Stomach (tissue), 9 donors: Measurements from ENCODE around the gene SIX6. TPM values are rescaled to one million over a fixed set of nuclear protein-coding genes. Genes with fewer than 3 reads are reported as not detected.

Source experiments
- DNase-seq, 2 donors: peaks; one replicate each; pipeline versions ENCODE4 v3.0.0 to v3.0.0-alpha.2; 2013 to 2019
- H3K27ac ChIP-seq, 5 donors: fragments of 200-600 bp in 4 of 5; sonication (generic) in 4 of 5; one replicate each; pipeline ENCODE4 v1.5.1; 2013 to 2019; ENCODE audit warnings: mild to moderate bottlenecking in 1 of 5, moderate library complexity in 1 of 5
- H3K27me3 ChIP-seq, 3 donors: fragments of 200-600 bp; sonication (generic); one replicate each; pipeline ENCODE4 v1.5.1; 2017 to 2019; ENCODE audit warnings: mixed run types in 1 of 3
- H3K36me3 ChIP-seq, 4 donors: fragments of 200-600 bp; sonication (generic); 1 replicate in 3 of 4; 2 replicates in 1 of 4; pipeline ENCODE4 v1.5.1; 2016 to 2019
- H3K4me1 ChIP-seq, 4 donors: fragments of 200-600 bp; sonication (generic); one replicate each; pipeline ENCODE4 v1.5.1; 2016 to 2019
- H3K4me3 ChIP-seq, 4 donors: fragments of 200-600 bp; sonication (generic) in 3 of 4; one replicate each; pipeline ENCODE4 v1.5.1; 2016 to 2019; ENCODE audit warnings: mild to moderate bottlenecking in 1 of 4
- H3K9me3 ChIP-seq, 4 donors: fragments of 200-600 bp; sonication (generic); one replicate each; pipeline ENCODE4 v1.5.1; 2016 to 2019
- EP300 ChIP-seq: sonication (generic); formaldehyde crosslinking; IDR thresholded peaks from one replicate; pipeline ENCODE4 v1.6.1; 2017; ENCODE audit warnings: antibody characterized with exemption
- POLR2A ChIP-seq, 4 donors: fragments of 450-650 bp; IDR thresholded peaks; one replicate each; pipeline ENCODE4 v1.6.1; 2016; ENCODE audit warnings: antibody characterized with exemption in 4 of 4, control low read depth in 2 of 4, mild to moderate bottlenecking in 1 of 4, moderate library complexity in 1 of 4
- POLR2AphosphoS5 ChIP-seq, 3 donors: sonication (generic); formaldehyde crosslinking; IDR thresholded peaks; one replicate each; pipeline ENCODE4 v1.6.1; 2016; ENCODE audit warnings: antibody characterized with exemption in 3 of 3
- WGBS, 5 donors: extraction: QIAGEN DNeasy Blood & Tissue Kit in 3 of 5; methylation state at CpG; one replicate each; pipeline versions ENCODE4 v1.1.5 to v1.1.7; 2013 to 2018; 5-methylcytosine and 5-hydroxymethylcytosine counted together
- intact Hi-C: fragments of 100-400 bp; cut with DNase I; formaldehyde crosslinking; loops from one replicate; pipeline ENCODE4 v1.15.1; 2023; ENCODE audit warnings: low total_unique reads
- polyA plus RNA-seq, 3 donors: library from polyadenylated mRNA; stranded (reverse); fragments of 200-250 nt; gene quantifications; one replicate each; pipeline ENCODE4 v1.2.3, GENCODE V29; 2013
- total RNA-seq, 5 donors: library from RNA; depleted of rRNA; stranded (reverse); fragments of >200 nt; gene quantifications; one replicate each; pipeline versions ENCODE4 v1.1.0 to v1.2.3, GENCODE V29; 2014 to 2016
- TF ChIP-seq, protein P1 (sequence below), 7 experiments: fragments of 450-650 bp in 4 of 7; fragments of 200-600 bp in 3 of 7; sonication (generic) in 3 of 7; IDR thresholded peaks; one replicate each; pipeline ENCODE4 v1.5.1; 2016 to 2019; ENCODE audit warnings: antibody characterized with exemption in 7 of 7, control low read depth in 2 of 7, mild to moderate bottlenecking in 1 of 7
- donor health status: healthy with polysubstance abuse.
- donor health status: Bipolar disorder and iron deficiency.
- donor health status: healthy.

Gene SIX6
- total and polyA plus RNA-seq, 8 donors: not detected

DNA sequence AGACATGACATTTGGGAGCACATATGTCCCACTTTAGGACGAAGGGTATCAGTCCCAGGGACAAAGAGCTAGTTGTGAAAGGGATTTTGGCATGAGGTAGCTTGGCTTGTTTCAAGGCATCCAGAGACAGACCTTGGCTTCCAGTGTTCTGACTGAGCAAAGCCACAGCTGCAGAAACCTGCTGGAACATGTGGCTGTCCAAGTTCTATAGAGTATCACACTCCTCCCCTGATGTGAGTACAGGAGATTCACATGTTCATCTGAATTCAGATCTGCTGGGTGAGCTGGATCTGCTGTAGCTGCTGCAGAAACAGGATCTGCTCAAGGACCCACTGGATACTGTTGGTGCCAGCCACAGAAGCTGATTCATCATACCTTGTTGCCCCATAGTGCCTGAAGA lies 13.0 kb upstream of the SIX6 start:
- H3K9me3 ChIP-seq: no peaks in the 10 kb centered on the region
- no peak for DNase-seq
- H3K4me1 ChIP-seq: no peaks in the 10 kb centered on the region
- H3K27me3 ChIP-seq: peaks cover 0 to 54% (median 8%) of the 10 kb centered on the region in 3 donors
- TF ChIP-seq POLR2AphosphoS5 (IDR thresholded peaks at IDR 0.05): no peak
- TF ChIP-seq, protein P1, sequence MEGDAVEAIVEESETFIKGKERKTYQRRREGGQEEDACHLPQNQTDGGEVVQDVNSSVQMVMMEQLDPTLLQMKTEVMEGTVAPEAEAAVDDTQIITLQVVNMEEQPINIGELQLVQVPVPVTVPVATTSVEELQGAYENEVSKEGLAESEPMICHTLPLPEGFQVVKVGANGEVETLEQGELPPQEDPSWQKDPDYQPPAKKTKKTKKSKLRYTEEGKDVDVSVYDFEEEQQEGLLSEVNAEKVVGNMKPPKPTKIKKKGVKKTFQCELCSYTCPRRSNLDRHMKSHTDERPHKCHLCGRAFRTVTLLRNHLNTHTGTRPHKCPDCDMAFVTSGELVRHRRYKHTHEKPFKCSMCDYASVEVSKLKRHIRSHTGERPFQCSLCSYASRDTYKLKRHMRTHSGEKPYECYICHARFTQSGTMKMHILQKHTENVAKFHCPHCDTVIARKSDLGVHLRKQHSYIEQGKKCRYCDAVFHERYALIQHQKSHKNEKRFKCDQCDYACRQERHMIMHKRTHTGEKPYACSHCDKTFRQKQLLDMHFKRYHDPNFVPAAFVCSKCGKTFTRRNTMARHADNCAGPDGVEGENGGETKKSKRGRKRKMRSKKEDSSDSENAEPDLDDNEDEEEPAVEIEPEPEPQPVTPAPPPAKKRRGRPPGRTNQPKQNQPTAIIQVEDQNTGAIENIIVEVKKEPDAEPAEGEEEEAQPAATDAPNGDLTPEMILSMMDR (IDR thresholded peaks at IDR 0.05): no peak
- TF ChIP-seq POLR2A (IDR thresholded peaks at IDR 0.05): no peak
- no peak for TF ChIP-seq EP300
- no peak overlapping the region for H3K4me3 ChIP-seq
- 42 to 78% (median 60%) methylated on average over 1 of the region's 1 CpG for WGBS, 5 donors
- intact Hi-C loops: no loop called here
- H3K27ac ChIP-seq: no peak overlapping the region
- H3K36me3 ChIP-seq: no peaks in the 10 kb centered on the region

DNA sequence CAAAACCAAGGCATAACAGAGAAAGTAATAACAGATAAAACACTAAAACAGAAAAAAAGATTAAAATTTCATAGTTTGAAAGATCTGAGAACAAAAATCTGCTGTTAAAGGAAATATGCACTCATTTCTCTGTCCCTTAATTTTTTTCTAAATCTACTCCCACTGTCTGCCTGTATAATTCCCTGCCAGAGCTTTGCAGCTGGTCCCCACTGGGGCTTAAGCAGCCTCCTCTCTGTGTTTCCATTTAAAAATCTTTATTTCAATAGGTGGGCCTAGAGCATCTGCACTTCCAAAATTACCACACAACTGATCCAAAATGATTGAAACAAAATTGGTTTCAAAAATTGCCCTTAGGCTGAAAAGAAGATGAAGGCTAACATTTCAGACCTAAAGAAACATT lies 6.4 kb upstream of the SIX6 start:
- Histone ChIP-seq H3K27me3 (peaks cover 12 to 68% (median 41%) of the 10 kb centered on the region in 3 donors), H3K36me3 (no peaks in the 10 kb centered on the region), H3K4me3 (no peak overlapping the region), H3K27ac (no peak overlapping the region), H3K9me3 (peaks cover 0 to 9% (median 0%) of the 10 kb centered on the region in 4 donors), H3K4me1 (peaks cover 0 to 14% (median 3%) of the 10 kb centered on the region in 4 donors)
- DNase-seq: no peak
- TF ChIP-seq, protein P1 (IDR thresholded peaks at IDR 0.05): no peak
- TF ChIP-seq EP300 (no peak), POLR2A (IDR thresholded peaks at IDR 0.05) (no peak), POLR2AphosphoS5 (IDR thresholded peaks at IDR 0.05) (no peak)
- intact Hi-C loops: no loop called here

DNA sequence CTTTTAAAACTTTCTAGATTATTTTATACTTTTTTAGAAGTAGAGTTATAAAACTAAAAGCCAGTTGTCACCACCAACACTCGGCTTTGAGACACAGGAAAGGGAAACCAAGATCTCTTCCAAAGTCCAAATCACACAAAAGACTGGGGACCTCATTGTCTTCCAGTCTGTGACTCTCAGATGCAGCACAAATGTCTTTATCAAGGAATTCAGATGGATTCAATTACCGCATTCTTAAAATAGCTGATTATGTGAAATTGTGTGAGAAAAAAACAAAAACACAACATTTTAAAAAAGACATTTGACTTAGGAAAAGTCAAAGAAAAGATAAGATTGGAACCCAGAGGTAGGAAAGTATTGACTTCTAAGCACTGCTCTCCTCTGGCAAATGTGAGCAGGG lies 3.5 kb upstream of the SIX6 start:
- WGBS, 5 donors: 11 to 18% (median 17%) methylated on average over 2 of the region's 2 CpGs
- no peak for DNase-seq

DNA sequence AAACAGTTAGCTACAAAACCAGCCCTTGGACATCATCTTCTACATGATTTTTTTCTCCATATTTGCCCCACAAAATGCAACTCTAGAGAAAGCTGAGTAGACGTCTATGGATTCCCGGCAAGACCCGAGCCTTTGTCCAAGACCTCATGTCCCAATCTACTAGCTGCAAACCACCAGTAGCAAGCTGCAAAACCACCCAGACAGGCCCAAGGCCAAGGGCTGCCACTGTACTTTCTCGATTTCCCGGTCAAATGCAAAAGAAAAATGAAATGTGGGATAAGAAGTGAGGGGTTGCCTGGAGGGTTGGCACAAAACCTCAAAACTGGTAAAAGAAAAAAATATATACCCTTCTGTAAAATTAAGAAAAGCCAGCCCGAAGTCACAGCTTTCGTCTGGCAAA lies 2.9 kb upstream of the SIX6 start:
- no peak overlapping the region for H3K27ac ChIP-seq
- no peak overlapping the region for H3K4me3 ChIP-seq
- intact Hi-C loops: no loop called here
- peaks cover 0 to 24% (median 0%) of the 10 kb centered on the region in 4 donors for H3K9me3 ChIP-seq
- TF ChIP-seq, protein P1 (IDR thresholded peaks at IDR 0.05): no peak
- TF ChIP-seq EP300: no peak
- no peak for TF ChIP-seq POLR2A (IDR thresholded peaks at IDR 0.05)
- no peak for TF ChIP-seq POLR2AphosphoS5 (IDR thresholded peaks at IDR 0.05)
- no peaks in the 10 kb centered on the region for H3K36me3 ChIP-seq
- WGBS, 5 donors: 4 to 7% (median 6%) methylated on average over 7 of the region's 7 CpGs
- peaks cover 45 to 98% (median 76%) of the 10 kb centered on the region in 3 donors for H3K27me3 ChIP-seq
- no peak for DNase-seq
- peaks cover 18 to 43% (median 29%) of the 10 kb centered on the region in 4 donors for H3K4me1 ChIP-seq

More for the DNA sequence above, 3.5 kb upstream of the SIX6 start:
- Histone ChIP-seq H3K27me3 (peaks cover 39 to 92% (median 70%) of the 10 kb centered on the region in 3 donors), H3K27ac (no peak overlapping the region), H3K4me1 (peaks cover 13 to 37% (median 23%) of the 10 kb centered on the region in 4 donors), H3K4me3 (no peak overlapping the region), H3K9me3 (peaks cover 0 to 21% (median 0%) of the 10 kb centered on the region in 4 donors), H3K36me3 (no peaks in the 10 kb centered on the region)
- TF ChIP-seq POLR2A (IDR thresholded peaks at IDR 0.05) (no peak), POLR2AphosphoS5 (IDR thresholded peaks at IDR 0.05) (no peak), EP300 (no peak)
- TF ChIP-seq, protein P1 (IDR thresholded peaks at IDR 0.05): no peak
- intact Hi-C loops: no loop called here
